Lower lobe of right lung (tissue), 2 donors: ENCODE data around the gene CHSY3. TPM values are rescaled to one million over a fixed set of nuclear protein-coding genes. Genes with fewer than 3 reads are reported as not detected.

Experiments
- ATAC-seq, 2 donors: fragments of 200-7000 bp; cut with Tn5 transposase; one replicate each; pipeline ENCODE4 v1.9.1; 2020 to 2022; ENCODE audit warnings: mild to moderate bottlenecking in 2 of 2, moderate library complexity in 2 of 2
- DNase-seq: peaks from one replicate; pipeline ENCODE4 v3.0.0-alpha.2; 2020
- H3K27ac ChIP-seq: fragments of 200-600 bp; one replicate; pipeline ENCODE4 v1.8.0; 2022
- H3K27me3 ChIP-seq: fragments of 200-600 bp; one replicate; pipeline ENCODE4 v1.8.0; 2022; ENCODE audit warnings: low read depth
- H3K36me3 ChIP-seq: fragments of 200-600 bp; one replicate; pipeline ENCODE4 v1.8.0; 2022; ENCODE audit warnings: mild to moderate bottlenecking
- H3K4me1 ChIP-seq: fragments of 200-600 bp; one replicate; pipeline ENCODE4 v1.8.0; 2022
- H3K4me3 ChIP-seq: fragments of 200-600 bp; one replicate; pipeline ENCODE4 v1.8.0; 2022; ENCODE audit warnings: mild to moderate bottlenecking
- H3K9me3 ChIP-seq: fragments of 200-600 bp; one replicate; pipeline ENCODE4 v1.8.0; 2022
- CTCF ChIP-seq: fragments of 200-600 bp; IDR thresholded peaks from one replicate; pipeline ENCODE4 v1.8.0; 2022; ENCODE audit warnings: antibody characterized with exemption, mild to moderate bottlenecking
- intact Hi-C: fragments of 100-400 bp; cut with DNase I; formaldehyde crosslinking; loops from one replicate; pipeline ENCODE4 v1.11.0; 2022
- total RNA-seq: library from RNA; stranded (reverse); fragmentation: NEBNext Ultra II Directional; extraction: Animal tissue kit (Norgen Biotek cat#: 25700); gene quantifications from one replicate; pipeline ENCODE4 v1.2.1, GENCODE V29; 2021
- donor health status: DM: no; HTN: yes; CAD: no; lungs with severe emphysema.

Gene CHSY3
- total RNA-seq, 1 donor from 2014 or later = 4.7 TPM

DNA sequence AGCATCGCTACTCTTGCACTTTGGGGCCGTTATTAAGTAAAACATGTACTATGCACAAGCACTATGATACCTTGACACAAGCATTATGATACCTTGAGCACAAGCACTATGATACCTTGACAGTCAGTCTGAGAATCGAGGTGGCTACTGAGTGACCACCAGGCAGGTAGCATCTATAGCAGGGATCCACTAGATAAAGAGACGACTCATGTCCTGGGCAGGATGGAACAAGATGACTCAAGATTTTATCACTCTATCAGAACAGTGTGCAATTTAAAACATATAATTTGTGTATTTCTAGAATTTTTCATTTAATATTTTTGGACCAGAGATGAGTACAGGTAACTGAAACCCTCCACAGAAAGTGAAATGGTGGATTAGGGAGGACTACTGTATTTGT lies 16.9 kb downstream of the CHSY3 start:
- DNase-seq = no peak
- ATAC-seq = no peak
- no peak for TF ChIP-seq CTCF
- no peak overlapping the region for H3K27ac ChIP-seq
- H3K4me3 ChIP-seq = no peak overlapping the region
- no peaks in the 10 kb centered on the region for H3K27me3 ChIP-seq
- H3K9me3 ChIP-seq = no peaks in the 10 kb centered on the region
- no peaks in the 10 kb centered on the region for H3K4me1 ChIP-seq
- H3K36me3 ChIP-seq = no peaks in the 10 kb centered on the region
- intact Hi-C loops = no loop called here

DNA sequence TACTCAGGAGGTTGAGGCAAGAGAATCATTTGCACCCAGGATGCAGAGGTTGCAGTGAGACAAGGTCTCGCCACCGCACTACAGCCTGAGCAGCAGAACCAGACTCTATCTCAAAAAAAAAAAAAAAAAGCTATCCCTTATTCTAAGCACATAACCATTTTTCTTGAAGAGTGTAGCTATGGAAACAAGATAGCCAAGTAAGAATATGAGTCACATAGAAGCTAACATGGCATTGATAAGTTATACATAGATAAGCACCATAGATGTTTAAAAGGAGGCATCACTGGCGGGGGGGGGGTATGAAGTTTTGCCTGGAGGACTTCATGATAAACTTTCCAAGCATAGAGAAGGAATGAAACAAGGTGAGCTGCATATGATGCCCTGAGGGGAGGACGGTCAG lies 26.0 kb downstream of the CHSY3 start:
- TF ChIP-seq CTCF = no peak
- H3K4me1 ChIP-seq = no peaks in the 10 kb centered on the region
- no peak overlapping the region for H3K4me3 ChIP-seq
- H3K9me3 ChIP-seq = no peaks in the 10 kb centered on the region
- ATAC-seq (no peak), DNase-seq (no peak)
- no peak overlapping the region for H3K27ac ChIP-seq
- no peaks in the 10 kb centered on the region for H3K27me3 ChIP-seq
- intact Hi-C loops = no loop called here
- H3K36me3 ChIP-seq = no peaks in the 10 kb centered on the region

GRCh38 chr5:129935626-129936025 lies 31.4 kb downstream of the CHSY3 start:
- no peak overlapping the region for H3K27ac ChIP-seq
- no peaks in the 10 kb centered on the region for H3K36me3 ChIP-seq
- no peaks in the 10 kb centered on the region for H3K27me3 ChIP-seq
- H3K4me1 ChIP-seq = no peaks in the 10 kb centered on the region
- intact Hi-C loops = no loop called here
- H3K9me3 ChIP-seq = peaks cover 8% of the 10 kb centered on the region
- H3K4me3 ChIP-seq = no peak overlapping the region
- DNase-seq = no peak
- no peak for TF ChIP-seq CTCF
- ATAC-seq = no peak

DNA sequence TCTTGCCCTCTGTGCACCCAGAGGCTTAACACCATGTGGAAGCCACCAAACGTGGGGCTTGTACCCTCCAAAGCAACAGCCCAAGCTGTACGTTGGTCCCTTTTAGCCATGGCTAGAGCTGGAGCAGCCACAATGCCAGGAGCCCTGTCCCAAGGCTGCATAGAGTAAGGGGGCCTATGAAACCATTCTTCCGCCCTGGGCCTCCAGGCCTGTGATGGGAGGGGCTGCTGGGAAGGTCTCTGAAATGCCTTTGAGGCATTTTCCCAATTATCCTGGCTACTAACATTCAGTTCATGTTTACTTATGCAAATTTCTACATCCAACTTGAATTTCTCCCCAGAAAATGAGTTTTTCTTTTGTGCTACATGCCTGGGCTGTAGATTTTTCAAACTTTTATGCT lies 33.8 kb downstream of the CHSY3 start:
- no peak for DNase-seq
- ATAC-seq = no peak
- TF ChIP-seq CTCF = no peak
- intact Hi-C loops = no loop called here
- no peak overlapping the region for H3K27ac ChIP-seq
- H3K27me3 ChIP-seq = no peaks in the 10 kb centered on the region
- peaks cover 8% of the 10 kb centered on the region for H3K9me3 ChIP-seq
- H3K4me3 ChIP-seq = no peak overlapping the region
- H3K36me3 ChIP-seq = no peaks in the 10 kb centered on the region
- H3K4me1 ChIP-seq = no peaks in the 10 kb centered on the region

DNA sequence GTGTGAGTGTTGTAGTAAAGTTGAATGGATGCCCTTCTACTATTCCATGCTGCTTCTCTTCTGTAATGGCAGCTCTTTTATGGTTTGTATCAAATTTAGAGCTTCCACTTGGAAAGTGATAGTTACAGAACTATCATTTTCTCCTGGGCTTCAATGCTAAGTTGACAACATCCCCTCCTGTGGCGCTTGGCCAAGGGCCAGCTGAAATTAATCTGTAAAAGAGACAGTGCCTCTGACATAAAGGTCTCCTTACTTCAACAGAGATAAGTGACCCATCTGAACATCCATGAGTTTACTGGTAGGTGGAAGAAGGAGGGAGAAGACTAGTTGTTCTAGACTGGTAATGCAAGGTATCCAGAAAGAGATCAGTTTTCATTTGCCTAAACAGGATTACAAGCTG lies 39.7 kb downstream of the CHSY3 start:
- Histone ChIP-seq H3K4me1 (no peaks in the 10 kb centered on the region), H3K27ac (no peak overlapping the region), H3K27me3 (no peaks in the 10 kb centered on the region), H3K36me3 (no peaks in the 10 kb centered on the region), H3K9me3 (no peaks in the 10 kb centered on the region), H3K4me3 (no peak overlapping the region)
- ATAC-seq = no peak
- DNase-seq = no peak
- TF ChIP-seq CTCF = no peak
- intact Hi-C loops = no loop called here

DNA sequence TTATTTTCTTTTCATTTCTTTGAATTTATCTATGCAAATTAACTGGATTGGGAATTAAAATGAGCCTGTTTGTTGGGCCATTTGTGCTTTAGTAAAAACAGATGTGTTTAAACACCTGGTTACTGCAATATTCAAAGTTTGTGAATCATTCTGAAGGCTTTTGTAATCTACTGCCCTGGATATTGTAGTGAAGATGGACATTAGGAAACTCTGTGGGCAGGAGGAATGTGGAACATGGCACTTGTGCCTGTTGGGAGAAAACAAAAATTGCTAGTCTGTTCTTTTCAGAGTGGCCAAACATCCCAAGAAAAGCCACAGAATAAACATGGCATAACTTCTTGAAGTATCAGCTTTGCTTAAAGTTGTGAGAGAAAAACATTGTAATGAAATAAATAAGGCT lies 40.8 kb downstream of the CHSY3 start:
- ATAC-seq (peak; percentile 49 to 75), DNase-seq (no peak)
- H3K4me3 ChIP-seq = no peak overlapping the region
- no peaks in the 10 kb centered on the region for H3K36me3 ChIP-seq
- no peaks in the 10 kb centered on the region for H3K4me1 ChIP-seq
- H3K27me3 ChIP-seq = no peaks in the 10 kb centered on the region
- intact Hi-C loops = no loop called here
- no peaks in the 10 kb centered on the region for H3K9me3 ChIP-seq
- TF ChIP-seq CTCF = no peak
- no peak overlapping the region for H3K27ac ChIP-seq
